Spleen (tissue), 7 donors: ENCODE data around the gene RALB.

ENCODE experiments used
- CTCF ChIP-seq, 11 experiments: fragments of 200-600 bp in 7 of 11; fragments of 450-650 bp in 4 of 11; sonication (generic) in 4 of 11; IDR thresholded peaks in 8 of 11; conservative IDR thresholded peaks in 3 of 11; 1 replicate in 7 of 11; 2 replicates in 4 of 11; pipeline versions ENCODE4 v1.4.0 to v1.8.0; 2016 to 2021; ENCODE audit warnings: antibody characterized with exemption in 11 of 11, inconsistent platforms in 4 of 11, mild to moderate bottlenecking in 1 of 11
- POLR2A ChIP-seq, 3 donors: fragments of 450-650 bp; IDR thresholded peaks; one replicate each; pipeline ENCODE4 v1.5.1; 2017; ENCODE audit warnings: antibody characterized with exemption in 3 of 3, mild to moderate bottlenecking in 1 of 3
- donor health status: DM: no; HTN: no; CAD: no; lungs with moderate emphysema.
- donor health status: DM: no; HTN: no; CAD: no.
- donor health status: DM: no; HTN: no; CAD: no.

DNA sequence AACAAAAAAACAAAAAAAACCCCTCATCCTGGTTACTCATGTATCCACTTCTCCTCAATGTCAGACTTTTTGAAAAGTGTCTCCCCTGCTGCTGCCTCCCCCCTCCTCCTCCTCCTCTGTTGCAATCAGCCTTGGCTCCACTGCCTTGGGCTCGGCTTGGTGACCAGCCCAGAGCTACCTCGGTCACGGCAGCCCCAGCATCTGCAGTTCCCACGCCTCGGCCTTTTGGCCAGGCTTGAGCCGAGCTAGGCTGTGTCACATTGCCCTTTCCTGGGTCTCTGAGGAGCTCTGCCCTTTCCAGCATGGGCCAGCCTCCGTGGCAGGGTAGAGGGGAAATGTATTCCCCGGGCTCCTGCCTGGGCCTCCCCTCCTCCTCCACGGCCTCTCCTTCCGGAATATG, 70.6 kb downstream of the RALB start:
- TF ChIP-seq CTCF (IDR thresholded peaks at IDR 0.05 in 8 of 11, conservative IDR thresholded peaks at IDR 0.05 in 3 of 11) (no peak), POLR2A (IDR thresholded peaks at IDR 0.05) (no peak)
